ENCODE measurements around the gene SETBP1. TPM values are rescaled to one million over a fixed set of nuclear protein-coding genes. Genes with fewer than 3 reads are reported as not detected.

SETBP1 gene
- total RNA-seq, 4 donors from 2014 or later = 26.2 to 40.8 (median 33.6) TPM

GRCh38 chr18:45102126-45102525, 421.4 kb downstream of the SETBP1 start:
- DNase-seq (ENCODE audit: low spot score in 2 of 2) = no peak
- no peak for TF ChIP-seq CTCF (IDR thresholded peaks at IDR 0.05)
- no peak for TF ChIP-seq POLR2A (IDR thresholded peaks at IDR 0.05)
- TF ChIP-seq EP300 (IDR thresholded peaks at IDR 0.05) = no peak
- Histone ChIP-seq H3K9me3 (no peaks in the 10 kb centered on the region), H3K4me3 (no peak overlapping the region), H3K36me3 (no peaks in the 10 kb centered on the region), H3K27ac (no peak overlapping the region), H3K4me1 (peaks cover 0 to 9% (median 0%) of the 10 kb centered on the region in 4 donors), H3K27me3 (no peaks in the 10 kb centered on the region)
- WGBS, 2 donors = 79 to 83% methylated on average over 3 of the region's 3 CpGs

GRCh38 chr18:45102863-45103262, 422.2 kb downstream of the SETBP1 start:
- TF ChIP-seq POLR2A (IDR thresholded peaks at IDR 0.05) (no peak), CTCF (IDR thresholded peaks at IDR 0.05) (no peak), EP300 (IDR thresholded peaks at IDR 0.05) (no peak)
- 83 to 85% methylated on average over 6 of the region's 6 CpGs for whole genome bisulfite sequencing, 2 donors
- Histone ChIP-seq H3K36me3 (no peaks in the 10 kb centered on the region), H3K4me3 (no peak overlapping the region), H3K4me1 (peaks cover 0 to 9% (median 0%) of the 10 kb centered on the region in 4 donors), H3K27ac (peak overlapping the region in 1 of 4 donors; percentile 37), H3K9me3 (no peaks in the 10 kb centered on the region), H3K27me3 (no peaks in the 10 kb centered on the region)
- no peak for DNase-seq (ENCODE audit: low spot score in 2 of 2)

GRCh38 chr18:45103319-45104048, 422.8 kb downstream of the SETBP1 start:
- Histone ChIP-seq H3K27me3 (no peaks in the 10 kb centered on the region), H3K4me1 (peaks cover 0 to 9% (median 0%) of the 10 kb centered on the region in 4 donors), H3K4me3 (no peak overlapping the region), H3K9me3 (no peaks in the 10 kb centered on the region), H3K36me3 (no peaks in the 10 kb centered on the region), H3K27ac (peak overlapping the region in 1 of 4 donors; percentile 37)
- WGBS, 2 donors = 86 to 89% methylated on average over 5 of the region's 5 CpGs
- no peak for TF ChIP-seq POLR2A (IDR thresholded peaks at IDR 0.05)
- DNase-seq (ENCODE audit: low spot score in 2 of 2) = no peak

- H3K27ac ChIP-seq = peak overlapping the region in 1 of 4 donors; percentile 37
- H3K36me3 ChIP-seq = no peaks in the 10 kb centered on the region
- no peaks in the 10 kb centered on the region for H3K27me3 ChIP-seq
- no peak overlapping the region for H3K4me3 ChIP-seq
- TF ChIP-seq CTCF (IDR thresholded peaks at IDR 0.05) = no peak
- TF ChIP-seq POLR2A (IDR thresholded peaks at IDR 0.05) = no peak
- no peak for TF ChIP-seq EP300 (IDR thresholded peaks at IDR 0.05)
- H3K4me1 ChIP-seq = peaks cover 0 to 9% (median 0%) of the 10 kb centered on the region in 4 donors
- H3K9me3 ChIP-seq = no peaks in the 10 kb centered on the region
- 38 to 45% methylated on average over 1 of the region's 1 CpG for WGBS, 2 donors
- no peak for DNase-seq (ENCODE audit: low spot score in 2 of 2)
These were observed 423.3 kb downstream of the SETBP1 start for GRCh38 chr18:45104049-45104395.

GRCh38 chr18:45106331-45106774, 425.7 kb downstream of the SETBP1 start:
- no peaks in the 10 kb centered on the region for H3K27me3 ChIP-seq
- no peak overlapping the region for H3K27ac ChIP-seq
- no peak overlapping the region for H3K4me3 ChIP-seq
- WGBS, 2 donors = 67 to 69% methylated on average over 2 of the region's 2 CpGs
- TF ChIP-seq CTCF (IDR thresholded peaks at IDR 0.05) (no peak), EP300 (IDR thresholded peaks at IDR 0.05) (peak in 1 of 2 donors; percentile 40)
- H3K36me3 ChIP-seq = no peaks in the 10 kb centered on the region
- H3K9me3 ChIP-seq = no peaks in the 10 kb centered on the region
- peaks cover 0 to 15% (median 5%) of the 10 kb centered on the region in 4 donors for H3K4me1 ChIP-seq
- DNase-seq (ENCODE audit: low spot score in 2 of 2) = no peak
